Measurements from ENCODE around the gene MFSD11.
"Not testable (repeated sequence)": the region's sequence is repeated elsewhere in the genome, so short reads cannot be mapped to it uniquely, and the experiment has no call there.

Gene MFSD11

DNA sequence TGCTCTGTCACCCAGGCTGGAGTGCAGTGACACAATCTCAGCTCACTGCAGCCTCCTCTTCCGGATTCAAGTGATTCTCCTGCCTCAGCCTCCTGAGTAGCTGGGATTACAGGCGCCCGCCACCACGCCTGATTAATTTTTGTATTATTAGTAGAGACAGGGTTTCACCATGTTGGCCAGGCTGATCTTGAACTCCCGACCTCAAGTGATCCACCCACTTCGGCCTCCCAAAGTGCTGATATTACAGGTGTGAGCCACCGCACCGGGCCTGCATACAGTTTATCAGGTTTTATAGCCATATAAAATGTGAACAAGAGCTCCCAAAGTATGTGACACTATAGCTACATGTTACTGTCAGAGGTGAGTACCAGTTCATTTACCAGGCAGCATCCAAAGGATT lies 14.9 kb upstream of the MFSD11 start:
- H3K14ac ChIP-seq (ENCODE audit: low read length); H3K27me3 ChIP-seq (ENCODE audit: control insufficient read depth in 3 of 3, insufficient read depth in 3 of 3, low read depth in 1 of 3, low read length in 3 of 3); H3K18ac ChIP-seq (ENCODE audit: low read length); H2BK15ac ChIP-seq (ENCODE audit: low read length); DNase-seq (ENCODE audit: low spot score); H2BK5ac ChIP-seq (ENCODE audit: low read length); H2AFZ ChIP-seq (ENCODE audit: low read length); H2BK12ac ChIP-seq (ENCODE audit: low read length); H3K4ac ChIP-seq (ENCODE audit: low read length); H4K8ac ChIP-seq (ENCODE audit: low read depth, low read length); H3K23ac ChIP-seq (ENCODE audit: low read depth, low read length, poor library complexity); H3K9ac ChIP-seq (ENCODE audit: low read depth, low read length, poor library complexity); H3K9me3 ChIP-seq (replicated peaks in 1 of 2; ENCODE audit: control insufficient read depth in 2 of 2, insufficient read depth in 1 of 2, low read depth in 1 of 2, low read length in 2 of 2); H3K4me3 ChIP-seq (ENCODE audit: low read length in 2 of 2); H3K27ac ChIP-seq (replicated peaks; ENCODE audit: low read length); H2BK120ac ChIP-seq (ENCODE audit: low read depth, low read length); H3K79me1 ChIP-seq (ENCODE audit: low read depth, low read length); H3K4me1 ChIP-seq (ENCODE audit: control insufficient read depth in 2 of 2, insufficient read depth in 1 of 2, low read depth in 1 of 2, low read length in 2 of 2); H2AK5ac ChIP-seq (ENCODE audit: low read depth, low read length); H3K4me2 ChIP-seq (ENCODE audit: insufficient read depth, low read length, poor library complexity, severe bottlenecking); H4K91ac ChIP-seq (ENCODE audit: low read depth, low read length, poor library complexity): not testable (repeated sequence)
- H3K36me3 ChIP-seq (replicated peaks in 1 of 2; ENCODE audit: control insufficient read depth in 2 of 2, insufficient read depth in 2 of 2, low read length in 2 of 2) = peaks cover 35 to 71% of the 10 kb centered on the region in 2 donors
- WGBS, 2 donors (ENCODE audit: extremely low coverage in 2 of 2, insufficient read length in 2 of 2, insufficient replicate concordance in 1 of 2) = no CpG with 5 or more reads among the region's 8 CpGs

DNA sequence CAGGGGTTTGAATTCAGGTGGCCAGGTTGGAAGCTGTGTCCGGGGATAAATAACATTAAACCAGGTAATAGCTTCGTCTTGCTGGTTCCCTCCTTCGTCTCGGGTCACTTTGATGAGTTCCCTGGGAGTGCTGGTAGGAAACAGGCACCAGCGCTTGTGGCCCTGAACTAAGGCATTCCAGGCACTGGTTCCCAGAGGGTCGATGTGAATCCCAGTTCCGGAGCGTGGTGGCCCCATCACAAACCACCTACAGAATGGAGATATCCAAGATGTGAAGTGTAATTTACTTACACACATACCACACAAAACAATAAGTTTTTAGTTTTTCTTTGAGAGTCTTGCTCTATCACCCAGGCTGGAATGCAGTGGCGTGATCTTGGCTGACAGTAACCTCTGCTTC lies 14.1 kb upstream of the MFSD11 start:
- Histone ChIP-seq H3K4ac (ENCODE audit: low read length) (no peak overlapping the region), H3K4me3 (ENCODE audit: low read length in 2 of 2) (no peak overlapping the region), H3K23ac (ENCODE audit: low read depth, low read length, poor library complexity) (no peak overlapping the region), H3K79me1 (ENCODE audit: low read depth, low read length) (peaks cover 6% of the 10 kb centered on the region), H3K27me3 (ENCODE audit: control insufficient read depth in 3 of 3, insufficient read depth in 3 of 3, low read depth in 1 of 3, low read length in 3 of 3) (no peaks in the 10 kb centered on the region), H2AFZ (ENCODE audit: low read length) (no peak overlapping the region), H4K8ac (ENCODE audit: low read depth, low read length) (no peak overlapping the region), H3K36me3 (replicated peaks in 1 of 2; ENCODE audit: control insufficient read depth in 2 of 2, insufficient read depth in 2 of 2, low read length in 2 of 2) (peaks cover 28 to 65% of the 10 kb centered on the region in 2 donors), H2BK15ac (ENCODE audit: low read length) (no peak overlapping the region), H3K18ac (ENCODE audit: low read length) (no peak overlapping the region), H3K4me1 (ENCODE audit: control insufficient read depth in 2 of 2, insufficient read depth in 1 of 2, low read depth in 1 of 2, low read length in 2 of 2) (peaks cover 5 to 11% of the 10 kb centered on the region in 2 donors), H2AK5ac (ENCODE audit: low read depth, low read length) (no peak overlapping the region), H3K9me3 (replicated peaks in 1 of 2; ENCODE audit: control insufficient read depth in 2 of 2, insufficient read depth in 1 of 2, low read depth in 1 of 2, low read length in 2 of 2) (no peaks in the 10 kb centered on the region), H3K14ac (ENCODE audit: low read length) (no peak overlapping the region), H2BK5ac (ENCODE audit: low read length) (no peak overlapping the region), H4K91ac (ENCODE audit: low read depth, low read length, poor library complexity) (no peak overlapping the region), H3K27ac (replicated peaks; ENCODE audit: low read length) (no peak overlapping the region), H3K9ac (ENCODE audit: low read depth, low read length, poor library complexity) (no peak overlapping the region), H2BK12ac (ENCODE audit: low read length) (no peak overlapping the region), H3K4me2 (ENCODE audit: insufficient read depth, low read length, poor library complexity, severe bottlenecking) (no peak overlapping the region), H2BK120ac (ENCODE audit: low read depth, low read length) (no peak overlapping the region)
- DNase-seq (ENCODE audit: low spot score) = no peak
- WGBS, 2 donors (ENCODE audit: extremely low coverage in 2 of 2, insufficient read length in 2 of 2, insufficient replicate concordance in 1 of 2) = no CpG with 5 or more reads among the region's 9 CpGs

DNA sequence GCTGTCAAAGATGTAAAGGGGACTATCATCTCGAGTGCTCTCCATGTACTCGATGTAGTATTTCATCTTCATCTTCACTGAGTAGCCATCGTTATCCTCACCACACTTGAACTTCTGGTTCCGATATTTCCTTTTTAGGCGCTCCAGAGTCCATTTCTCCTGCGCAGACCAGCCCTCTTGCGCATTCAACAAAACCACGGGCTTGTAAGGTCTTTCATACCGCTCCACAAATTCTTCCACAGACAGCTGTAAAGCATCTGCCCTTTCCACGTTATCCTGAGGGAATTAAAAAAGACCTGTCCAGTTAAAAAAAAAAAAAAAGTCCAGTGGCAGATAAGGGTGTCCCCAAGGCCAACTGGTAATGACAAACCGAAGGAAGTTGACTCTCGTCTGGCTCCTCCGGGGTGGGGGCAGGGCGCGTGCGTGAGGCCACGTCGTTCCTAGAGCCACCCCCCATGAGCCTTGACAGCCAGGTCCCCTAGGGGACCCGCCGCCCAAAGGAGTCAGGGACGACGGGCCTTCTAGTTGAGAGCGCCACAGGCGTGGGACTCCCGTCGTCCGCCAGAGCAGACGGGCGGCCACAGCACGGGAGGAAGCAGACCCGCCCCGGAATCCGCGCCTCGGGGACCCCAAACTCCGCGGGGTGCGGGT lies 12.2 kb upstream of the MFSD11 start:
- H2BK15ac ChIP-seq (ENCODE audit: low read length) = peak overlapping the region; percentile 64
- H3K79me1 ChIP-seq (ENCODE audit: low read depth, low read length) = peaks cover 6% of the 10 kb centered on the region
- no peak overlapping the region for H4K8ac ChIP-seq (ENCODE audit: low read depth, low read length)
- no peaks in the 10 kb centered on the region for H3K27me3 ChIP-seq (ENCODE audit: control insufficient read depth in 3 of 3, insufficient read depth in 3 of 3, low read depth in 1 of 3, low read length in 3 of 3)
- peak overlapping the region; percentile 90 for H2BK5ac ChIP-seq (ENCODE audit: low read length)
- no peak overlapping the region for H2BK12ac ChIP-seq (ENCODE audit: low read length)
- peak overlapping the region; percentile 97 to 100 for H3K4me3 ChIP-seq (ENCODE audit: low read length in 2 of 2)
- H3K14ac ChIP-seq (ENCODE audit: low read length) = peak overlapping the region; percentile 71
- peak overlapping the region; percentile 75 for H3K27ac ChIP-seq (replicated peaks; ENCODE audit: low read length)
- peak overlapping the region; percentile 28 for H2AK5ac ChIP-seq (ENCODE audit: low read depth, low read length)
- H3K4me2 ChIP-seq (ENCODE audit: insufficient read depth, low read length, poor library complexity, severe bottlenecking) = peak overlapping the region; percentile 86
- no peak overlapping the region for H4K91ac ChIP-seq (ENCODE audit: low read depth, low read length, poor library complexity)
- peak overlapping the region; percentile 98 for H3K23ac ChIP-seq (ENCODE audit: low read depth, low read length, poor library complexity)
- H3K9me3 ChIP-seq (replicated peaks in 1 of 2; ENCODE audit: control insufficient read depth in 2 of 2, insufficient read depth in 1 of 2, low read depth in 1 of 2, low read length in 2 of 2) = no peaks in the 10 kb centered on the region
- peak overlapping the region; percentile 98 for H2AFZ ChIP-seq (ENCODE audit: low read length)
- peak overlapping the region; percentile 72 for H2BK120ac ChIP-seq (ENCODE audit: low read depth, low read length)
- H3K4me1 ChIP-seq (ENCODE audit: control insufficient read depth in 2 of 2, insufficient read depth in 1 of 2, low read depth in 1 of 2, low read length in 2 of 2) = peaks cover 5 to 11% of the 10 kb centered on the region in 2 donors
- peak overlapping the region; percentile 93 for H3K9ac ChIP-seq (ENCODE audit: low read depth, low read length, poor library complexity)
- peak overlapping the region; percentile 84 for H3K18ac ChIP-seq (ENCODE audit: low read length)
- whole genome bisulfite sequencing, 2 donors (ENCODE audit: extremely low coverage in 2 of 2, insufficient read length in 2 of 2, insufficient replicate concordance in 1 of 2) = no CpG with 5 or more reads among the region's 38 CpGs
- no peak for DNase-seq (ENCODE audit: low spot score)
- peaks cover 18 to 58% of the 10 kb centered on the region in 2 donors for H3K36me3 ChIP-seq (replicated peaks in 1 of 2; ENCODE audit: control insufficient read depth in 2 of 2, insufficient read depth in 2 of 2, low read length in 2 of 2)
- H3K4ac ChIP-seq (ENCODE audit: low read length) = no peak overlapping the region

DNA sequence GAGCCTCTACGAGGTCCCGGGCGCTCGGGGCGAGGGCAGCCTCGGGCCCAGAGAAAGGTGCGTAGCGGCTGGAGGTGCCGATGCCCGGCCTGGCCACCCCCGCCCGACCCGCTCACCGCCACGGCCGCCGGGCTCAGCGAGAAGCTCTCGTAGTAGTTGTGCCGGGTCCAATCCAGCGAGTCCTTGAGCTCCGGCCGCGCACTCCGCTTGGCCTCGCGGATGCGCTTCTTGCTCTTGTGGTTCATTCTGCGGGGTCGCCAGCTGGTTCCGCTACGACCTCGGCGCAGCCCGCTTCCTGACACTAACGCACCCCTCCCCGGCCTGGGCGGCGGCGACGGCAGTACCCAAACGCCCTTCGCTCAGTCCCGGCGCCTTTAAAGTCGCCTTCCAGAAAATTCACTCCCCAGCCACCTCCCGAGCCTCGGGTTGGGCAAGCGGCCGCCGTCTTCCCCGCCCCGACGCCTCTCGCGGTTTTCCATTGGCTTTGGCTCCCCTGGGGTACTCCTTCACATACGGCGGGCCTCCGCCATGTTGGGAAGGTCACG lies 11.6 kb upstream of the MFSD11 start, which contains the start of gene JMJD6:
JMJD6 (minus strand) TSS at position 376 of the 545 bp plus-strand sequence; CDS start at position 245, 131 bp downstream.
- Histone ChIP-seq H3K4ac (ENCODE audit: low read length) (no peak within 1 kb of the TSS), H2BK120ac (ENCODE audit: low read depth, low read length) (peak within 1 kb of the TSS; percentile 72), H3K9ac (ENCODE audit: low read depth, low read length, poor library complexity) (peak within 1 kb of the TSS; percentile 95), H3K4me3 (ENCODE audit: low read length in 2 of 2) (peak within 1 kb of the TSS; percentile 97 to 100), H3K27me3 (ENCODE audit: control insufficient read depth in 3 of 3, insufficient read depth in 3 of 3, low read depth in 1 of 3, low read length in 3 of 3) (no peaks in the 10 kb centered on the region), H2AFZ (ENCODE audit: low read length) (peak within 1 kb of the TSS; percentile 98), H2BK12ac (ENCODE audit: low read length) (no peak within 1 kb of the TSS), H3K36me3 (replicated peaks in 1 of 2; ENCODE audit: control insufficient read depth in 2 of 2, insufficient read depth in 2 of 2, low read length in 2 of 2) (peaks cover 17 to 56% of the 10 kb centered on the region in 2 donors), H3K4me1 (ENCODE audit: control insufficient read depth in 2 of 2, insufficient read depth in 1 of 2, low read depth in 1 of 2, low read length in 2 of 2) (peaks cover 5 to 11% of the 10 kb centered on the region in 2 donors), H2AK5ac (ENCODE audit: low read depth, low read length) (peak within 1 kb of the TSS; percentile 81), H2BK15ac (ENCODE audit: low read length) (peak within 1 kb of the TSS; percentile 64), H3K9me3 (replicated peaks in 1 of 2; ENCODE audit: control insufficient read depth in 2 of 2, insufficient read depth in 1 of 2, low read depth in 1 of 2, low read length in 2 of 2) (no peaks in the 10 kb centered on the region), H3K23ac (ENCODE audit: low read depth, low read length, poor library complexity) (peak within 1 kb of the TSS; percentile 98), H3K4me2 (ENCODE audit: insufficient read depth, low read length, poor library complexity, severe bottlenecking) (peak within 1 kb of the TSS; percentile 86), H4K8ac (ENCODE audit: low read depth, low read length) (peak within 1 kb of the TSS; percentile 65), H3K14ac (ENCODE audit: low read length) (peak within 1 kb of the TSS; percentile 100), H2BK5ac (ENCODE audit: low read length) (peak within 1 kb of the TSS; percentile 90), H4K91ac (ENCODE audit: low read depth, low read length, poor library complexity) (no peak within 1 kb of the TSS), H3K27ac (replicated peaks; ENCODE audit: low read length) (peak within 1 kb of the TSS; percentile 87), H3K79me1 (ENCODE audit: low read depth, low read length) (peaks cover 6% of the 10 kb centered on the region), H3K18ac (ENCODE audit: low read length) (peak within 1 kb of the TSS; percentile 99)
- DNase-seq (ENCODE audit: low spot score) = peak; percentile 92
- WGBS, 2 donors (ENCODE audit: extremely low coverage in 2 of 2, insufficient read length in 2 of 2, insufficient replicate concordance in 1 of 2) = no CpG with 5 or more reads among the region's 60 CpGs
